HG03432 (cell line): ENCODE measurements around the gene HEATR9.

Experiments
- ATAC-seq: cut with Tn5 transposase; IDR thresholded peaks from one replicate; pipeline ENCODE4 v1.9.1; 2021; ENCODE audit warnings: mild to moderate bottlenecking, moderate library complexity; ENCODE audit not compliant: unreplicated experiment

HEATR9 gene

DNA sequence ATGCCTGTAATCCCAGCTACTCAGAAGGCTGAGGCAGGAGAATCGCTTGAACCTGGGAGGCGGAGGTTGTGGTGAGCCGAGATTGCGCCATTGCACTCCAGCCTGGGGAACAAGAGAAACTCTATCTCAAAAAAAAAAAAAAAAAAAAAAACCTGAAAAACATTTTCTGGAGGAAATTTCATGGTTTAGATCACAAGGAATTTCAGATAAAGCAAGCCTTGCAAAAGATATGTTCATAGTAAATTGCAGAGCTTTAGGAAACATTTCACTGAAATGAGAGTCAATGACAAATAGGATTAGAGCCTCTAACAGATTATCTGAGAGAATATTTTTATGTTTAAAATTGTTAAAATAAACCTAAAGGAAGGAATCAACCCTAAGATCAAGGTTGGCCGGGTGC lies 56.2 kb downstream of the HEATR9 start:
- ATAC-seq = no peak

DNA sequence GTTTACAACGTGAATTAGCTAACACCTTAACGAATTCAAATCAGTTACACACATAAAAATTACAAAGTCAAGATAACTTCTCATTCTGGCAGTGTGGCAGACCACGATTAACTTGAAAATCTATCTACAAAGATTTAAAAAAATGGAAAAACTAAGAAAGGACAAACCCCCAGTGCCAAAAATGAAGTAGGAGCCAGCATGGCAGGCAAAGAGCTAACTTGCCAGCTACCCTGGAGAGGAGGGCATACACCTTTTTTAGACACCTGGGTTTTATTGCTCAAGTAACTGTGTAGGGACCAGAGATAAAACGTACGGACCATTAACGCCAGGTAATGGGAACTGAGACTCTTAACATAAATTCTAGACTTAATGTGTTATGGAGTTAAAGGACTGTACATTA lies 56.9 kb downstream of the HEATR9 start:
- ATAC-seq = no peak

DNA sequence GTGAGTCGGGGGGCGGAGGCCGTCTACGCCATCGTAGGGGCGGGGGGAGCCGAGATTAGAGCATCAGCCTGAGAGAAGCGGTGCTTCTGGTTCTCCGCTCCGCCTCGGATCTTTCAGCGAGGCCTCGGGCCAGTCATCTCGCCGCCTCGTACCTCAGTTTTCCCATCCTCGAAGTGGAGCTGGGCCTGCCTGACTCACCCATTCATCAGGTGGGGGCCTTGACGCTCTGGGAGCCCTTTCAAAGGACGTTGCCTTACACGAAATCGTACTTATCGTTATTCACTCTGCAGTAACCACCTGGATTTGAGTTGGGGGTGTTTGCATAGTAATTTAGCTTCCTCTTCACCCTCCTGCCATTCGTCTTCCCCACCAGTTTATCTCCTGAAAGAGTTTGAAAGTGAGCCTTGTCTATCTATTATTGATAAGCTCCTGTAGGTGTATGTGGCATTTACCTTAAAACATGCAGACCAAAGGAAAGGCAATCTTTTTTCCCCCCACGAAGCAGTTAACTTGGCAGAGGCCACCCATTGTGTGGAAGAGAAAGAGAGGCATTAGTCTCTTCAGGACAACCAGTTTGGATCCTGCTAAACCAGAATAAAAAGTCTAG lies 58.7 kb downstream of the HEATR9 start:
- no peak for ATAC-seq

DNA sequence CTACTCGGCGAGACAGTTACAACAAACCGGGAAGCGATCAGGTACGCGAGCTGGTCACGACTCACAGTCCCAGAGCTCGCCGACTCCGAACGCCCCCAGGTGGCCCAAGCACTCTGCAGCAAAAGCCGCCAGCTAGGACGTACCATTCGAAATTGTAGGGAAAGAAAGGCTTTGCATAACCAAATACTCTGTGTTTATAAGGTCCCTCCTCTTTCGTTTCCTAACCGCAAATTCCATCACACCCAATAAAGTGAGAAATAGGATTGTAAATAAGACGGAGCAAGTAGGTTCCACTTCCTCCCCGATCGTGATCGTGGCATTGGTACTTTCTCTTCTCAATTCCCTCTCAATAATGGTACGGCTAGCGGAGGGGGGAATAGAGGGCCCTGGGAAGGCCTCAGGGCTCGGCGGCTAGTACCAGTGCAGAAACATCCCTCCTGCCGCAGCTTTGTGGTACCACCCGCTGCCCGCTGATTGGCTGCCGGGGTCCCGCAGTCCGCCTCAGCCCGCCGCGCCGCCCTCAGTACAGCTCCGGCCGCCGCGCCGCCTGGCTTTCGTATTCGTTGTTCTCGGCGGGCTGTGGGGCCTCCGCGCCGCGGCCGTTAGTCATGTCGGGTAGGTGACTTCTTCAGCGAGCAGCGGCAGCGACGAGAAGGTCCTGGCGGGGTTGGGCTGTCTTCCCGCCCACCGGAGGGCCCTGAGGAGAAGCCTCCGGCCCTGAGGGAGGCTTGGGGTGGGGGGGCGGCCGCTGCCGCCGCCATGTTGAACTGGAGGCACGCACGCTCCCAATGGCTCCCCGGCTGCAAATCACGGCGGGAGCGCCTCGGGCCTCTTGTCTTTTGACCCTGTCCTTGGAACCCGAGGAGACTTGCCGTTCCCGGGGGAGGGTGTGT lies 59.5 kb downstream of the HEATR9 start, which contains the start of gene TAF15:
TAF15 (plus strand) TSS at position 523 of the 893 bp plus-strand sequence; CDS start at position 609, 86 bp downstream.
- ATAC-seq = peak; percentile 92

DNA sequence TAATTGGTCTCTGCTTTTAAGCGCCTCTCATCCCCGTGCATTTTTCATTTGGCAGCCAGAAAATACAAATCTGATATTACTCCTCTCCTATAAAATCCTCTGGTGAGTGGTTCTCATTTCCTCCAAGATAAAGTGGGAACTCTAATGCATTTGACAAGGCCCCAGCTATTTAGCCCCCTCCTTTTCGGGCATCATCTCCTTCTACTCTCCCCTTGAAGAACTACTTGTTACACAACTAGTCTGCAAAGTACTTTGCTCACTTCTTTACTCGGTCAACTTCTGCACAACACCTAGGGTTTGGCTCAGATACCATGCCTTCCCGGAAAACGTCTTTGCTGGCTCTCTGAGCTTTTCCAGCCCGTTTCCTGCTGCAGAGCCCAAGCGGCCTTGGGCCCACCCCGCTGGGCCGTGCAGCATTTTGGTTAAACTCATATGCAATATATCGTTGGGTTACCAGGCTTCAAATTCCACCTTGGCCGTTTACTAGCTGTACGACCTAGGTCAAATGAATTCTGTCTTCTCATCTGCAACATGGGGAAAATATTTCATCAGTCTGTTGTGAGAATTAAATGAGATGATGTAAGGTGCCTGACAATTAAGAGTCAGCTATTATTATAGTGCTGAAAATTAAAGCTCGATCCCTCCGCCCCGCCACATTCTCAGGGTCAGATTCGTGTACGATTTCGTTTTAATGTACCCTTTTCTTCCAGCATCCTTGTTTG lies 60.3 kb downstream of the HEATR9 start:
- ATAC-seq = no peak

DNA sequence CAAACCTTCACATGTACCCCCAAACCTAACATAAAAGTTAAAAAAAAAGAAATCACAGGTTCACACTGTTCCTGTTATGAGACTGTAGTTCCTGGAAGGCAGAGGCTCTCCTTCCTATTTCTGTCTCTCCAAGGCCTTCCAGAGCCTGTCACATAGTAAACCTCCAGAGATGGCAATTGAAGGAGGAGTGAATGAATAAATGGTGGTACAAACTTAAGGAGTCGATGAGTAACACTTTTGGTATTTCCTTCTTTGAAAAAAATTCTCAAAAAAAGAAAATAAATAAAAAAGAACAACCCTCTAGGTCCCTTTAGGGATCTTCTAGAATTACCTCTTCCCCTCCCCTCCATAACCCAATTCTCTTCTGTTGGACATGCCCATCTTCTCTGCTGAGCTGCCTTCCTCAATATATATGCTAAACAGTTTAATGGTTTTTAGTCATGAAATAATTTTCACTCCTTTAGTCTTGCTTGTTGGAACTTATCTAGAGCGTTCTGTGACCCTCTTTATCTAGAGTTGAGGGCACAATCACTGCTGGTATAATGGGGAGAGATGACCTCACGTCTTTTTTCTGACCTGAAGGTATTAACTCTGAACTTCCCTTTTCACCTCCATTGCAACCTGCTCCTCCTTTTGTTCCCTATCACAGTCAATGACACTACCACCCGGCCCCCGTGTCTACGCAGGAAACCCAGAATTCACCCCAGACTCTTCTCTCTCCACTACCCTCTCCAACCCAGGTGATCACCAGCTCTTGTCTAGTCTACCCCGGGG lies 61.1 kb downstream of the HEATR9 start:
- ATAC-seq = no peak
